ENCODE results near the gene FBXL16.
A peak's percentile ranks its signal among the peaks of the same experiment; 100 is the strongest.
"Not testable (repeated sequence)": the region's sequence is repeated elsewhere in the genome, so short reads cannot be mapped to it uniquely, and the experiment has no call there.

FBXL16 gene

DNA sequence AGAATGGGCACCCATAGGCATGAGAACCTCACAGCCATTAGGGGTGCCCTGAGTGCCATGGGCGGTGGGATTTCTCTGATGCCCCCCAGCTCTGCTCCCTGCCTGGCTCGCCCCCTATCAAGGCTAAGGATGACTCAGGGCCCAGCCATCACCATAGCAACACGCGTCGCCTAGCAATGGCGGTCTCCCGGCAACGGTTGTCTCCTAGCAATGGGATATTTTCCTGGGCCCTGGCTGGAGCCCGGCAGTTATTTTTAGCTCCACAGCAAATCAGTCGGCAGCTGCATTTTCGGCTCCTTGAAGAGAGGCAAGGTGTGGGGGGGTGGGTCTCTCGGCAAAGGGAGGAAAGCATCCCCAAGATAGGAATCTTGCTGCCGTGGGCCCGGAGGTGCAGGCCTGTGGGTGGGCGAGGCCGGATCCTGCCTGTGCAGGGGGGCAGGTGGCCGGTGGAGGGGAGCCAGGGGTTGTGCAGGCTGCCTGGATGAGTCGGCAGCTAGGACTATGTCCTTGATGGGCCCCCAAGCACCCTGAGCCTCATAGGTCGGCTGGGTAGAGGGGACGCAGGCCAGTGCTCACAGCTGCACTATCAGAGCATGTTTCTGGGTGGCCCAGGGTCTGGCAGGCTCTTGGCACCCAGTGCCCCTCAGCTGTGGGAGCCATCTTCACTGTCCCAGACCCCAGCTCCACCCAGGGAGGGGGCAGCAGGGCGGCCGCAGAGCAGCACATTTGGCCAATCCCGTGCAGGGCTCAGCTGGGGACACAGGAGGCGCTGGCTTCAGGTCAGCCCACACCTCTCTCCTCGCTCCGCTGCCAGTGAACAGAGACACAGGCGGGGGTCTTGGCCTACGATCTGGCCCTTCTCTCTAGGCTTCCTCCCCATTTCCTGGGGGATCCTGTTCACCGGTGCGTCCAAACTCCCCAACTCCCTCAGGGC, 4.2 kb upstream of the FBXL16 start:
- DNase-seq (ENCODE audit: low read depth) = peak; percentile 75

DNA sequence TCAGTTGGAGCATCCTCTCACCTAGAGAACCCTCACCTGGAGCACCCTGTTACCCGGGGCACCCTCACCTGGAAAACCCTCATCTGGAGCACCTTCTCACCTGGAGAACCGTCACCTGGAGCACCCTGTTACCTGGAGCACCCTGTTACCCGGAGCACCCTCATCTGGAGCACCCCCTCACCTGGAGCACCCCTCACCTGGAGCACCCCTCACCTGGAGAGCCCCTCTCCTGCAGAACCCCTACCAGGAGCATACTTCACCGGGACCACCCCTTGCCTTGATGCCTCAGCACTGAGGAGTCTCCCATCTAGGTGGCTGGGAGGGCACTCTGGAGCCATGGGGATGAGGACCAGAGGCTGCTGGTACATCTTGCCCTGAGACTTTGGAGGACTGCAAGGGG, 3.4 kb upstream of the FBXL16 start:
- DNase-seq (ENCODE audit: low read depth) = no peak

DNA sequence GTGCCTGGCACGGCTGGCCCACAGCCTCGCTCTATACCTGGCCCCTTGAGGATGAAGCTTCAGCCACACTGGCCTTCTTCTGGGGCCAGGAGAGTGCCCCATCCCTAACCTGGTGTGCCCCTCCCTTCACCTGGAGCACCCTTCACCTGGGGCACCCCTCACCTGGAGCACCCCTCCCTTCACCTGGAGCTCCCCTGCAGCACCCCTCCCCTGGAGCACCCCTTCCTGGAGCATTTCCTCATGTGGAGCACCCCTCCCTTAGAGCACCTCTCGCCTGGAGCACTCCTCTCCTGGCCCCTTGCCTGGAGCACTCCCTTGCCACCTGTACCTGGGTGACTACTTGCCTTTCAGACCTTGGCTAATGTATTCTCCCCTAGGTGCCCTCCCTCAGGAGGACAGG, 2.4 kb upstream of the FBXL16 start:
- DNase-seq (ENCODE audit: low read depth) = no peak

- DNase-seq (ENCODE audit: low read depth) = no peak
These were observed 1.5 kb upstream of the FBXL16 start for GRCh38 chr16:707062-707538.

GRCh38 chr16:706189-707061, 824 bp upstream of the FBXL16 start:
- DNase-seq (ENCODE audit: low read depth) = no peak

DNA sequence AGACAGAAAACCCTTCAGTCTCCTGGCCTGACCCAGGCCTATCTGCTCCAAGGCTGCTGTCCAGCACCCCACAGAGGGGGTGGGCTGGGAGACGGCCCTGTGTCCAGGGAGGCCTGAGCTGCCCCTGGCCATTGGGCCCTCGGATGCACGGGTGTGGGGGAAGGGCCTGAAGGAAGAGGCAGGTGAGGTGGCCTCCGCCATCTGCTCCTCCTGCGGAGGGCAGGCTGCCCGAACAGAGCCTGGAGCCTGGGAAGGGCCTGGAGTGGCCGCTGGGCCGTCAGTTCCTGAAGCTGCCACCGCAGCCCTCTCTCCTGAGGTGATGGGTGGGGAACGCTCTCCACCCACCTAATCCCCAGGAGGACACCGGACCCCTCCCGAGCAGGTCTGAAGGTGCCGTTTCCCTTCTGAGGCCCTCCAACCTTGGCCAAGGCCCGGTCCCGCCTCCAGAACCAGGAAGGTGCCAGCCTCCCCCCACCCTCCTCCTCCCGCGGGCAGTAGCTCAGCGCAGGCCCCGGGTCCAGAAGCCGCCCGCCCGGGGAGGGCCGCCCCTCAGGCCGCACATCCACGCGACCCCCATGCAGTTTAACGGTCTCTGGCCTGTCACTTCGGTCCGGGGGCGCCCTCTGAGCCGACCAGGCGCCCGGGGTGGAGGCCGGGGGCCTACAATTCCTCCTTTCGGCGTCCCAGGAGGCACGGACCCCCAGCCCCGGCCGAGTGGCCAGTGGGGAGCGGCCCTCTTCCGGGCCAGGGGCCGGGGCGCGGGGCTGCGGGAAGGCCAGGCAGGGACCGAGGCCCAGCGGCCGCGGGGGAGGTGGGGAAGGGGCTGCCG, 835 bp downstream of the FBXL16 start:
- DNase-seq (ENCODE audit: low read depth) = no peak

GRCh38 chr16:704047-704446, 1.6 kb downstream of the FBXL16 start:
- DNase-seq (ENCODE audit: low read depth) = no peak

GRCh38 chr16:703406-703805, 2.2 kb downstream of the FBXL16 start:
- DNase-seq (ENCODE audit: low read depth) = no peak

GRCh38 chr16:702341-702740, 3.3 kb downstream of the FBXL16 start:
- DNase-seq (ENCODE audit: low read depth) = no peak

- DNase-seq (ENCODE audit: low read depth) = no peak
These were observed 4.7 kb downstream of the FBXL16 start for GRCh38 chr16:700684-701584.

- DNase-seq (ENCODE audit: low read depth) = no peak
These were observed 6.5 kb downstream of the FBXL16 start for GRCh38 chr16:698911-699671.

- DNase-seq (ENCODE audit: low read depth) = no peak
These were observed 10.1 kb downstream of the FBXL16 start for GRCh38 chr16:695355-696089.

DNA sequence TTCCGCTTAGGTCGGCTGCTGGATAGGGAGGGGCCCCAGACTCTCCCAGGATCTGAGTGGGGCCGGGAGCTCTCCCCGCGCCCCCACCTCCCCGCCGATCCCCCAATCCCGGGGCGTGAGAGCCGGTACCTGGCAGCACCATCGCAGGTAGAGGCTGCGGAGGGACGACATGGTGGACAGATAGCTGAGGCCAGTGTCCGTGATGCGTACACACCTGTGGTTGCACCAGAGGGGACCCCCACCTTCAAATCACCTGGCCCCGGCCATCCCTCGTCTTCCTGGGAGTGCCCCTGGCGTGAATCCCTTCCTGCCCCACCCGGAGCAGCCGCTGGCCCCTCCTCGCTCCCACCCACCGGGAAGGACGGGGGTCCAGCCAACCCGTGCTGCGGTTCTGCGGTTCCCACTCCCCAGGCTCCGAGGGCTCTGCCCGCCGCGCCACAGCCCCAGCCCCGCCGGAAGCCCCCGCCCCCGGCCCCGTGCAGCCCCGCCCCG, 10.7 kb downstream of the FBXL16 start:
- DNase-seq (ENCODE audit: low read depth) = no peak

DNA sequence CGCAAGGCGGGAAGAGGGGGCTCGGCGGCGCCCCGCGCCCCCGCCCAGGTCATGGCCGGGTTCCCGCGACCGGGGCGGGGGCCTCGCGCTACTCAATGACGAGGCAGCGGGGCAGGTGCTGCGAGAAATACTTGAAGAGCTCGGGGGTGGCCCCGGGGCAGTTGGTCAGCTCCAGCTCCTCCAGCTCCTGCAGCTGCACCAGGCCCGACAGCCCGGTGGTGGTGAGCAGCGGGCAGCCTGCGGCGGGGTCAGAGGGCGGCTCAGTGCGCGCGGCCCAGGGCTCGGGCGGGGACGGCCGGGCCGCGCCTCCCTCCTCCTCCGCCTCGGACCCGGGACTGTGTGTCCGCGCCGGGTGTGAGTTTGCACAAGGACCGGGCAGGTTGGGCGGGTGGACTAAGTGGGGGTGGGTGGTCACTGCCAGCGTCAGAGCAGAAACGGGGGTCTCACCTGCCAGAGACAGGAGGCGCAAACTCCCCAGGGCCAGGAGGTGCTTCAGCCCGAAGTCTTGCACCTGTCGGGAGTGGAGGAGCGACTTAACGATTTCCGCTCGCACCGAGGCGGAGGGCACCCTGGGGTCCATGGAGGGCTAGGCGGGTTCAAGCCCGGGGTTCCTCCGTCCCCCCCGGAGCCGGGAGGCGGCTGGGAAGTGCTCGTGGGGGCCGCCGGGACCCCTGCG, 11.3 kb downstream of the FBXL16 start:
- no peak for DNase-seq (ENCODE audit: low read depth)

DNA sequence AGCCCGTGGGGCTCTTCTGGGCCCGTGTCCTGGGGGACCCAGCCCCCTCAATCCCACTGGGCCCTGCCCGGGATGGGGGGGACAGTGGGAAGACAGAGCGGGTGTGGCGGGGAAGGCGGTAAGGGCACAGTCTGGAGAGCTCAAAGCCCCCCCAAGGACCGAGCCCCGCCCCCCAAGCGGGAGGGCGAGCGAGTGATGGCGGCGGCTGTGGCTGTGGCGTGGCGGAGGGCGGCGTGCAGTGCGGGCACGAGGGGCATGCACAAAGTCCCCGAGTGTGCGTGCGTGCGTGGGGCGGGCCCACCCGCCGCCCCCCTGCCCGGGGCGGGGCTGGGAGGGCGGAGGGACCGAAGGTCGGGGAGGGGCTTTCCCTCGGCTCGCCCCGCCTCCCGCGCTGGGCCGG, 11.8 kb downstream of the FBXL16 start:
- DNase-seq (ENCODE audit: low read depth) = no peak

GRCh38 chr16:693364-693763, 12.2 kb downstream of the FBXL16 start:
- no peak for DNase-seq (ENCODE audit: low read depth)

GRCh38 chr16:692356-693108, 13.1 kb downstream of the FBXL16 start:
- no peak for DNase-seq (ENCODE audit: low read depth)

DNA sequence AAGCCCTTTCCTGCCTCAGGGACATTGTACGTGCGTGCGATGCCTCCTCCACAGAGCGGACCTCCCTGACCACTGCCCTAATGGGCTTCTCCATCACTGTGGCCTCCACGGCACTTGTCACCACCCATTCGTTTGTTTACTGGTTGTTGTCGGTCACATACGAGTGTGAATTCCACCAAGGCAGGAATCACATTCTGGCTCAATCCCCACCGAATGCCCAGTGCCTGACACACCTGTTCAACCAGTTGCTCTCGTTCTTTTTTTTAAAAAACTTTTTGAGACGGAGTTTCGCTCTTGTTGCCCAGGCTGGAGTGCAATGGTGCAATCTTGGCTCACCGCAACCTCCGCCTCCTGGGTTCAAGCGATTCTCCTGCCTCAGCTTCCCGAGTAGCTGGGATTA, 14.4 kb downstream of the FBXL16 start:
- DNase-seq (ENCODE audit: low read depth) = not testable (repeated sequence)
